Measurements from ENCODE around the gene ZNF254.
"Not testable (repeated sequence)": the region's sequence is repeated elsewhere in the genome, so short reads cannot be mapped to it uniquely, and the experiment has no call there.

ZNF254 gene

GRCh38 chr19:24086974-24087595, at the start of gene ZNF254:
Gene ZNF254, plus strand, starts transcription at chr19:24087187. Its CDS starts 121 bp downstream, at chr19:24087308.
- no peak for DNase-seq

- no peak for DNase-seq
Observed at GRCh38 chr19:24040621-24041020, 46.4 kb upstream of the ZNF254 start.

GRCh38 chr19:24041326-24041725, 45.7 kb upstream of the ZNF254 start:
- DNase-seq: not testable (repeated sequence)

GRCh38 chr19:24046550-24046949, 40.4 kb upstream of the ZNF254 start:
- no peak for DNase-seq

GRCh38 chr19:24048261-24048660, 38.7 kb upstream of the ZNF254 start:
- DNase-seq: no peak

- no peak for DNase-seq
Observed at GRCh38 chr19:24049537-24049936, 37.5 kb upstream of the ZNF254 start.

- DNase-seq: no peak
Observed at GRCh38 chr19:24051516-24051915, 35.5 kb upstream of the ZNF254 start.

GRCh38 chr19:24052811-24053210, 34.2 kb upstream of the ZNF254 start:
- no peak for DNase-seq

- no peak for DNase-seq
Observed at GRCh38 chr19:24053601-24054000, 33.4 kb upstream of the ZNF254 start.

GRCh38 chr19:24054044-24054935, 32.7 kb upstream of the ZNF254 start:
- no peak for DNase-seq

- no peak for DNase-seq
Observed at GRCh38 chr19:24055548-24055947, 31.4 kb upstream of the ZNF254 start.

GRCh38 chr19:24057144-24057543, 29.8 kb upstream of the ZNF254 start:
- DNase-seq: no peak

- no peak for DNase-seq
Observed at GRCh38 chr19:24059563-24060295, 27.3 kb upstream of the ZNF254 start.

GRCh38 chr19:24060687-24061356, 26.2 kb upstream of the ZNF254 start:
- no peak for DNase-seq

- DNase-seq: no peak
Observed at GRCh38 chr19:24062190-24062589, 24.8 kb upstream of the ZNF254 start.

- DNase-seq: no peak
Observed at GRCh38 chr19:24063295-24063694, 23.7 kb upstream of the ZNF254 start.

GRCh38 chr19:24064175-24064574, 22.8 kb upstream of the ZNF254 start:
- no peak for DNase-seq

GRCh38 chr19:24065243-24065642, 21.7 kb upstream of the ZNF254 start:
- DNase-seq: no peak

- no peak for DNase-seq
Observed at GRCh38 chr19:24065865-24066604, 21.0 kb upstream of the ZNF254 start.

GRCh38 chr19:24069905-24070657, 16.9 kb upstream of the ZNF254 start:
- DNase-seq: no peak

- DNase-seq: no peak
Observed at GRCh38 chr19:24071078-24071477, 15.9 kb upstream of the ZNF254 start.

GRCh38 chr19:24072720-24073119, 14.3 kb upstream of the ZNF254 start:
- DNase-seq: no peak

Data from NCI-H1417 treated with DMSO at 0.1 percent for 48 hours (cell line).